ENCODE measurements around the gene EFHC2.
"Not testable (repeated sequence)": the region's sequence is repeated elsewhere in the genome, so short reads cannot be mapped to it uniquely, and the experiment has no call there.

Gene EFHC2

GRCh38 chrX:44291468-44292092 lies 51.9 kb downstream of the EFHC2 start:
- no peak for DNase-seq

GRCh38 chrX:44290718-44291117 lies 52.8 kb downstream of the EFHC2 start:
- DNase-seq = no peak

GRCh38 chrX:44282753-44283152 lies 60.7 kb downstream of the EFHC2 start:
- no peak for DNase-seq

GRCh38 chrX:44280116-44280515 lies 63.4 kb downstream of the EFHC2 start:
- DNase-seq = no peak

DNA sequence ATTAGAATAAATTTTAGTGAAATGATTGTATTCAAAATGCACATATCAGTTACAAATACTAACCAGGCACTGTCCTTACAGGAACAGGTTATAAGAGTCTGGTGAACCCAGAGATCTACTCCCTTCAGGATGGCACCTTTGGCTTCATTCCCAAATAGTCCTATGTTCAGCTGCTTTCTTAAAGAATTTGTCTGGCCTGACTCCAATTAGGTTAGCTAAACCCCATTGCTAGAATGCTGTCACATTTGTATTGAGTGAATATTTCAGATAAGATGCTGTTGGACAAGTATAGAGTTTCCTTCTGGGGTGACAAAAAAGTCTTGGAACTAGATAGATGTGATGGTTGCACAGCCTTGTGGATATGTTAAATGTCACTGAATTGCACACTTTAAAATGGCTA lies 69.4 kb downstream of the EFHC2 start:
- no peak for DNase-seq

GRCh38 chrX:44267861-44268260 lies 75.6 kb downstream of the EFHC2 start:
- no peak for DNase-seq

- no peak for DNase-seq
Measured at GRCh38 chrX:44267116-44267515, 76.4 kb downstream of the EFHC2 start.

- no peak for DNase-seq
Measured at GRCh38 chrX:44265559-44265958, 77.9 kb downstream of the EFHC2 start.

- DNase-seq = no peak
Measured at GRCh38 chrX:44264936-44265335, 78.5 kb downstream of the EFHC2 start.

DNA sequence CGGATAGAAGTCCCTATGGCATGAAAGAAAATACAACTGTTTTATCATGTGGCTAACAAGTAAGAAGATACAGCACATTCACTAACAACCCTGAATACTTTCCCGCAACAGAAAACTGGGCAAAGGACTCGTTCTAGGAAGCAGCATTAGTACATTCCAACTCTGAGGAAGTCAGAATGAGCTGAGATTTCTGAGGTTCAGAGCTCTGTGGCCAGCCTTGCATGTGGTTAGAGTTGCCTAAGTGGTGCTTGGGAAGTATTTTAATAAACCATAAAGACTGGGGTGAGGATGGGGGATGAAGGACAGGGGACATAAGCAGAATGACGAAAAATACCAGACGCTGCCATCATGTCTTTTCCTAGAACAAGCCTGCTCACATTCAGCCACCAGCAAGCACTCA lies 82.2 kb downstream of the EFHC2 start:
- DNase-seq = no peak

GRCh38 chrX:44260609-44261008 lies 82.9 kb downstream of the EFHC2 start:
- DNase-seq = no peak

DNA sequence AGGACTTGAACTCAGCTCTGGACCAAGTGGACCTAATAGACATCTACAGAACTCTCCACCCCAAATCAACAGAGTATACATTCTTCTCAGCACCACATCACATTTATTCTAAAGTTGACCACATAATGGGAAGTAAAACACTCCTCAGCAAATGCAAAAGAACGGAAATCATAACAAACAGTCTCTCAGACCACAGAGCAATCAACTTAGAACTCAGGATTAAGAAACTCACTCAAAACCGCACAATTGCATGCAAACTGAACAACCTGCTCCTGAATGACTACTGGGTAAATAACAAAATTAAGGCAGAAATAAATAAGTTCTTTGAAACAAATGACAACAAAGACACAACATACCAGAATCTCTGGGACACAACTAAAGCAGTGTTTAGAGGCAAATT lies 87.7 kb downstream of the EFHC2 start:
- not testable (repeated sequence) for DNase-seq

- no peak for DNase-seq
Measured at GRCh38 chrX:44253575-44253942, 89.9 kb downstream of the EFHC2 start.

DNA sequence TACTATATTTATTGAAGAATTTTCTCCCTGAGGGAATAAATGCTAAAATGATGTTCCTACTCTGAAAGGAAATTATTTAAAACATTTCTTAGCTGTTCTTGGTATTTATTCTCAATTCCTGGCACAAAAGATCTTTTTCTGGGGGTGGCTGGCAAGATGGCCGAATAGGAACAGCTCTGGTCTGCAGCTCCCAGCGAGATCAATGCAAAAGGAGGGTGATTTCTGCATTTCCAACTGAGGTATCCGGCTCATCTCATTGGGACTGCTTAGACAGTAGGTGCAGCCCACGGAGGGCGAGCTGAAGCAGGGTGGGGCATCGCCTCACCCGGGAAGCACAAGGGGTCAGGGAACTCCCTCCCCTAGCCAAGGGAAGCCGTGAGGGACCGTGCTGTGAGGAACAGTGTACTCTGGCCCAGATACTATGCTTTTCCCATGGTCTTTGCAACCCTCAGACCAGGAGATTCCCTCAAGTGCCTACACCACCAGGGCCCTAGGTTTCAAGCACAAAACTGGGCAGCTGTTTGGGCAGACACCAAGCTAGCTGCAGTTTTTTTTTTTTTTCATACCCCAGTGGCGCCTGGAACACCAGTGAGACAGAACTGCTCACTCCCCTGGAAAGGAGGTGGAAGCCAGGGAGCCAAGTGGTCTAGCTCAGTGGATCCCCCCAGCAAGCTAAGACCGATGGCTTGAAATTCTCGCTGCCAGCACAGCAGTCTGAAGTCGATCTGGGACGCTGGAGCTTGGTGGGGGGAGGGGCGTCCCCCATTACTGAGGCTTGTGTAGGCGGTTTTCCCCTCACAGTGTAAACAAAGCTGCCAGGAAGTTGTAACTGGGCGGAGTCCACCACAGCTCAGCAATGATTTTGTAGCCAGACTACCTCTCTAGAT lies 90.5 kb downstream of the EFHC2 start:
- DNase-seq = not testable (repeated sequence)

DNA sequence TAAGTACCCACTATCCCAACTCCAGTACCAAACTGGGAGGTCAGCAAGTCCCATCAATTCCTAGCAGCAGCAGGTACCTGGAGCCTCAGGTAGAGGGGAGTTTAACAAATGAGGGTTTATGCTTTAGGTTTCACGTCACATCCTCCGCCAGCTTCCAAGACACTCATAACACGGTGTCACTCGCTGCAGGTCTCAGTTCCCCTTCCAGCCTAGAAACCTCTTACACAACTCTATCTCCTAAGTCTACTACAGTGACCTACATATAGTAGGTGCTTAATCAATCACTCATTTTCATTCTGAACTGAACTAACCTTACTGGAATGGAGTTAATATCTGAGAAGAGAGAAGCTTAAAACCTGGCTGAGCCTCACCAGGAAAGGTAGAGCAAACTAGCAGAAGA lies 96.0 kb downstream of the EFHC2 start:
- no peak for DNase-seq

DNA sequence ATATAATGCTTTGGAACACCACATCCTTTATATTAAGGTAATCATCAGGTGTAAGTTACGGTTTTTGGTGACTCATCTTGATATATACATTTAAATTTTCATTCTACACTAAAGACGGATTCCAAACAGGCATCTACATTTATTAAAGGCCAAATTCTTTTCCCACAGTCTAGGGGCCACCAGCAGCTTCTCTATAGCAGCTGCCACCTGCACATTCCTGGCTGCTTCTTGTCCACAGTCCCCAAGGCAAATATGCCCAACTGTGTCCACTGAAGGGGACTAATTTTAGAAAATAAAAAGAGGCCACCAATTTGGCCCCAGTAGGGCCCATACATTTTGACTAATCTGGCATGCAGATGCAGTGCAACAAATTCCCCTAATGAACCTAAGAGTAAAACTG lies 96.6 kb downstream of the EFHC2 start:
- no peak for DNase-seq

DNA sequence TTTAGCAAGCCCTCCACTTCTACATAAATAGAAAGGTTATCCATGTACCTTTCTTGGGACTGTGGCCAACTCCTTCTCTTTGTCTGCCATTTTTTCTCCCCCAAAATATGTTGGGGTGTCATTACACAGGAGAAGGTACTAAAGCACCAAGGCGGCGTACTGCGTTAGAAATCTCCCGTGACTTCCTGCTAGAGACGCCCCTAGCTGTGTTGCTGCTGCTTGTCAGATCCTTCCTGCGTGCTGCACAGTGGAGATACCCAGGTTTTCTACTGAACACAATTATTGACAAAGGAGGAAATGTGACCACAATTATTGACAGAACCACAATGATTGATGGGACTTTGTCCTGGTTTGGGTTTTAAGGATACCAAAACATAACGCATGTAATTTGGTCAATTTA lies 97.7 kb downstream of the EFHC2 start:
- DNase-seq = no peak

- no peak for DNase-seq
Measured at GRCh38 chrX:44244008-44244407, 99.5 kb downstream of the EFHC2 start.

DNA sequence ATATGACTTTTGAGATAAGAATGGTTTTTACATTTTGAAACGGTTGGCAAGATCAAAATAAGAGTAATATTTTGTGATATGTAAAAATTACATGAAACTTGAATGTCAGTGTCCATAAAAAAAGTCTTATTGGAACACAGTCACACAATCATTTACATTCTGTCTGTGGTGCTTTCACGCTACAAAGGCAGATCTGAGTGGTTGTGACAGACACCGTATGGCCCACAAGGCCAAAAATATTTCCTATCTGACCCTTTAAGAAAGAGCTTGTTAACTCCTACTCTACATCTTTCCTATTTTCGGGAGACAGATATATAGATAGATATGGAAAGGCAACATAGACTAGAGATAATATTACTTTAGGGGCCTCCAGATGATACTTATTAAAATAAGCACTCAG lies 101.9 kb downstream of the EFHC2 start:
- no peak for DNase-seq

DNA sequence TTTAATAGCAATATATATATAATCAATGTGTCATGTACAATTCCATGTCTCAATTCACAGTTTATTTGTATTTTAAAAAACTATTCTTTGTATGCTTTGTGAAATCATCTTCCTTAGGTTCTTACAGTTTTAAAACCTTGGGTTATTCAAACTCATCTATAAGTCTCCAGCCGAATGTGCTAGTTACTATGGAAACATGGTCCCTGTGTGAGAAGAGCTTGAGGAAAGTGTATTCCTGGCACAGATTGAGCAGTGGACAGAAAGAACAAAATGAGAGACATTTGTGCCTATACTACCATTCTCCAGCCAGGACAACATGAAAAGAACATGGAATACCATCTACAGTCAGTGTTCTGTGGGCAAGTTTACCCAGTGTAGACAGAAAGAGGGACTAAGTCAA lies 103.4 kb downstream of the EFHC2 start:
- DNase-seq = no peak

DNA sequence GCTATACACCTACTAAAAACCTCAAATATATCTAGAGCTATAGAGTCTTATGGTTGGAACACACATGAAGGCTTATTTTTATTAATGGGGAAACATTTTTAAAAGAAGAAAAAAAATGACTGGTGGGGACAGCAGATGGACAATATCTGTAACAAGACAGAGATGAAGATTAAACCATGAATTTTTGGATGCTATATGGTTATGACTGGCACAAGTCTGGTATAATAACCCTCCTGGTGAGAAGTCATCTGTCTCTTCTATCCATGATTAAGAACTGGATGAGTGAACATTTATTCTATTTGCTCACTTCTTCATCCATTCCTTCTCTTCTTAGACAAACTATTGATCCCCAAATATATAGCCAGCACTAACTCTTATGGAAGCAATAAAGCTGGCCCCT lies 104.4 kb downstream of the EFHC2 start:
- no peak for DNase-seq

GRCh38 chrX:44235534-44235933 lies 107.9 kb downstream of the EFHC2 start:
- no peak for DNase-seq

DNA sequence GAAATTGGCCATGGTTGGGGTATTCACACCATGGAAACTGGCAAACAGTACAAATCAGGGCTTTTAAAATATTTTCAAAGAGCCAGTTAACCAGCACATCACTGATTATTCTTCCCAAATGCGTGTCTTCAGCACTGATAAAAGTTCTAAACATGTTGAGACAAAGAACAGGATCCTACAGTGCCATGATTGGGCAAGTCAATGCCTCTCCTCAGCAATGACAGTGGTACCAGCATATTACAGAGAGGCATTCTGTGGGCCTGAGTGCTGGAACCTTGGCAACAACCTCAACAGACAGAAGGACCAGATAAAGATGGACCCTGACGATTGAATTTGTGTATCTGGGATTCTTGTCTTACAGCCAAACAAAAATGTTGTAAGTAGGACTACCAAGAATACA lies 108.9 kb downstream of the EFHC2 start:
- no peak for DNase-seq

DNA sequence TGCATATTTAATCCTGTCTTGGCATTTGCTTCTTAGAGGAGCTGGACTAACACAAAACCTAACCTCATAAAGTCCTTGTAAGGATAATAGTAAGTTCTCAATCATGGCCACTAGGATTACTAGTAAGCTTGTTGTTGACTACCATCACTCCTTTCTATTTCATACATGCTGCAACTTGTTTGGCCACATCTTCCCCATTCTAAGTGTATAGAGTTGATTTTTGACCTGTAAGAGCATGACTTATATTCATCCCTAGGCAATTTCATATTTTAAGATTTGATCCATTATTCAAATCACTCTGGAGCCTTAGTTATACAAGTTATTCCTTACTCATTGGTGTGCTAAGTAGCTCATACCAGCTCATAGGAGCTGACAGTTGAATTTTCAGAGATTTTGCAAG lies 109.4 kb downstream of the EFHC2 start:
- DNase-seq = no peak

DNA sequence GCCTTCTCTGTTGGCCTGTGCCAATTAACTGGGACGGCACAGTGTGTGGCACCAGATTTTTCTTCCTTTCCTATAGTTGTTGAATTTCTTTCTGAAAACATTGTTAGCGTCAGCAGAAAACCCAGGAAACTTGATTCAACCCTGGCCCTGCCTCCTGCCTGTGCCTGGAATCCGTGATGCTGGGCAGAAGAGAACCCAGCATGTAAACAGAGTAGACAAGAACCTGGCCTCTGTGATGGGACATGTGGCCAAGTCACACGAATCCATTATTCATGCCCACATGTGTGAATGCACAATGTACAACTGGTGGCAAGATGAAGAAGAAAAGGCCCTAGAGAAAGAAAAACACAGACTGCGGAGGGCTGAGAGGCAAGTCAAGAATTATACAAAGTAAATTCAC lies 111.4 kb downstream of the EFHC2 start:
- no peak for DNase-seq

Measured in GOT3 (cell line).